KBM-7 (cell line): ENCODE results near the gene ANTXR2.
A peak's percentile ranks its signal among the peaks of the same experiment; 100 is the strongest.

Experiments used
- DNase-seq: peaks from one replicate; pipeline ENCODE4 v3.0.0-alpha.2; 2015
- in situ Hi-C: fragments of 300-500 bp; cut with MboI; formaldehyde crosslinking; loops from 2 replicates; pipeline ENCODE4 v1.14.3; 2020; ENCODE audit warnings: low sequenced_read_pairs, low pct_unique_long_range_greater_than_20kb, mixed read lengths

Gene ANTXR2

DNA sequence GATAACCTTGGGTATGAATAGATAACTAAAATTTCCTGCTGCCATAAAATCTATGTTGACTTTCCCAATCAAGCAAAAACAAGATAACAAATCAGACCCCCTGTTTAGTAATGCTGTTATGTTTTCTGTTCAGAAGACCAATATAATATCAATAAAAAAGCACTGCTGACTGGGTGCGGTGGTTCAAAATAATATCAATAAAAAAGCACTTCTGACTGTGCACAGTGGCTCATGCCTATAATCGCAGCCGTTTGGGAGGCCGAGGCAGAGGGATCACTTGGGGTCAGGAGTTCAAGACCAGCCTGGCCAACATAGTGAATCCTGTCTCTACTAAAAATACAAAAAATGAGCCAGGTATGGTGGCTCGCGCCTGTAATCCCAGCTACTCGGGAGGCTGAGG is 36.7 kb downstream of the ANTXR2 start:
- in situ Hi-C loops = no loop called here
- DNase-seq = no peak

DNA sequence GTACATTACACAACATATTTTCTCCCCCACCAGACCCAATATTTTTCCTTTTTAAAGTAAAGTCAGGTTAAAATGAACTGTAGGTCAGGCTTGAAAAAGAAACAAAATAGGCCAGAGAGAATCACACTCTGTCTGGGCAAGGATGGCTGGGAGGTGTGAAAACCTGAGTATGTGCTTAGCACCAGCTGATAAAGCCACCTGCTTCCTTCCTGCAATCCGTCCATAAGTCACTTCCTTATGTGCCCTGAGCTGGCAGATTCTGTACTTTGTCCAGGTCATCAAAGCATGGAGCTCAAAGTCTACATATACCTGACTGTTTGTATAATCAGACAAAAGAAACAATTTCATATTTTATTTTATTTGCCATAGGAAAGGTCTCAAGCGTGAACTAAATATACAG is 37.7 kb downstream of the ANTXR2 start:
- peak; percentile 45 for DNase-seq
- in situ Hi-C loops = no loop called here

DNA sequence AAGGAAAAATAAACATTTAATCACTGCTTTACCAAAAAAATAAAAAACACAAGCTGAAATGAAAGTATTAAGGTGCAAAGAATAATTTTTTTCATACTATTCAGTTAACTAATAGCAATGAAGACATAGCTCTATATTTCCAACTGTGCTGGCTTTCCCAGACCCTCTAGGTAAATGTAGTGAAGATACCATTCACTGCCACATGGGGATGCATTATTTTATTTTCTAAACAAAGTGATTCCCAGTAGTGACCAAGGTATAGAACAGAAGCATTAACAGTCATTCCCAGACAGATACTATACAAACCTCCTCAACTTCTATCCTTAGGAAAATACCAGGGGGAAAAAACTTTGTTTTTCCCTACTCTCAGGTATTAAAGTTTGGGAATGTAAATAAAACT is 39.4 kb downstream of the ANTXR2 start:
- in situ Hi-C loops = no loop called here
- DNase-seq = no peak

DNA sequence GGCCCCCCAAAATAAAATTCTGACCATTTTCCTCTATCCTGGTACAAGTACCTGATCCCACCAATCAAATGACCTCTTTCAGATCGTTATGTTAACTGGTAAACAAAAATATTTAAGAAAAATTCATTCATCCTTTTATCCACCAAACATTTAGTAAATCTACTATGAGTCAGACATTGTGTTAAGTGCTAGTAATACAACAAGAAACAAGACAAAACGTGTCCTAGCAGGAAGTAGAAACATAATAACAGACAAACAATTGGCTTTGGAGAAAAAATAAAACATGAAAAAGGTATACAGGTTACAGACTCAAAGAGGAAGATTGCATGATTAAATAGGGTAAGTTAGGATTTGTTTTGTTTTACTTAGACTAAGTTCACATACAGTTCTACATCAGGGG is 43.7 kb downstream of the ANTXR2 start:
- in situ Hi-C loops = no loop called here
- no peak for DNase-seq

DNA sequence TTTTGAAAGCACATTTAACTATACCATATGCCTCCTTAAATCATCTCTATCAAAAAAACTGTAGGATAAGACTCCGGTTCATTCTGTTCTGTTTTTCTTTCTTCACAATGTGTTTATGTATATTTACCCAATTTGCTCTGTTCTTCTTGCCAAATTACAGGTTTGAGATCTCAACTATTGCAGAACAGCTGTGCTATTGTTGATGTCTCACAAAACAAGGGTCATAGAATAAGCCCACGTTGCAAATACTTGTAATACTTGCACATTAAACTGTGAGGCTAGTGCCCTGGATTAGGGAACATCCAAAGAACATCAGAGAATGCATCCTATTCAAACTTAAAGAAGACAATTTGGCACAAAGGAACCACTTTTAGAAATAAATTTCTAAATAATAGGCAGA is 45.4 kb downstream of the ANTXR2 start:
- in situ Hi-C loops = no loop called here
- DNase-seq = no peak

DNA sequence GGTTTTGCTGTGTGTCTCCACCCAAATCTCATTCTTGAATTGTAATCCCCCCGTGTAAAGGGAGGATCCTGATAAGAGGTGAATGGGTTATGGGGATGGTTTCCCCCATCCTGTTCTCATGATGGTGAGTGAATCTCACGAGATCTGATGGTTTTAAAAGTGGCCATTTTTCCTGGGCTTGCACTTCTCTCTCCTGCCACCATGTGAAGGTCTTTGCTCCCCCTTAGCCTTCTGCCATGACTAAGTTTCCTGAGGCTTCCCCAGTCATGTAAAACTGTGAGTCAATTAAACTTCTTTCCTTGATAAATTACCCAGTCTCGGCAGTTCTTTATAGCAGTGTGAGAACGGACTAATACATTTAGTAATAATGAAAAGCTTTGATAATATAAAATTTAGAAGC is 46.9 kb downstream of the ANTXR2 start:
- DNase-seq = no peak
- in situ Hi-C loops = no loop called here

DNA sequence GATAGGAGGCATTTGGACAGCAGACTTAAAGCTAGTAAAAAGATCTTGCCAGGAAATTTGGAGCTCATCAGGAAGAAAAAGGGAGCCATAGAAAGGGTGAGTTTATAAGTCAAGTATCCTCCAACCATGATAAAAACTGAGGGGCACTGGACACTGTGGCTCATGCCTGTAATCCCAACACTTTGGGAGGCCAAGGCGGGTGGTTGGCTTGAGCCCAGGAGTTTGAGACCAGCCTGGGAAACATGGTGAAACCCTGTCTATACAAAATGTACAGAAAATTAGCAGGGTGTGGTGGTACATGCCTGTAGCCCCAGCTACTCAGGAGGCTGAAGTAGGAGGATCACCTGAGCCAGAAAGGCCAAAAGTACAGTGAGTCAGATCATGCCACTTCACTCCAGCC is 48.7 kb downstream of the ANTXR2 start:
- no peak for DNase-seq
- in situ Hi-C loops = no loop called here

DNA sequence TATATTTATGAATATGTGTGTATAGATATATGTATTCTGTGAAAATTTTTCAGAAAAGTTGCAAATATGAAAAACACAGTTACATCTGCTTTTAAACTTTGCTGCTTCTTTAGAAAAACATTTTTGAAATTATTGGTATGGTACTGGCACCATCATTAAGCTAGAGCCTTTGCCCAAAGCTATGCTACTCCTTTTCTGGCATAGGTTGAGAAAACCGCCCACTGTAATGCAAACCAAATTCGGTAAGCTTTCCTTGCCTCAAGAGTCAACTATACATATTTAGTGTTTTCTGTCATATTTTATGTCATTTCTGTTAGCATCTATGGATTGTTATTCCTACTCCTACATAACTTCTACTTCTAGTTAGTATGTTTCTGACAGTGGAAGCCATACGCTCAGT is 50.7 kb downstream of the ANTXR2 start:
- no peak for DNase-seq
- in situ Hi-C loops = no loop called here

DNA sequence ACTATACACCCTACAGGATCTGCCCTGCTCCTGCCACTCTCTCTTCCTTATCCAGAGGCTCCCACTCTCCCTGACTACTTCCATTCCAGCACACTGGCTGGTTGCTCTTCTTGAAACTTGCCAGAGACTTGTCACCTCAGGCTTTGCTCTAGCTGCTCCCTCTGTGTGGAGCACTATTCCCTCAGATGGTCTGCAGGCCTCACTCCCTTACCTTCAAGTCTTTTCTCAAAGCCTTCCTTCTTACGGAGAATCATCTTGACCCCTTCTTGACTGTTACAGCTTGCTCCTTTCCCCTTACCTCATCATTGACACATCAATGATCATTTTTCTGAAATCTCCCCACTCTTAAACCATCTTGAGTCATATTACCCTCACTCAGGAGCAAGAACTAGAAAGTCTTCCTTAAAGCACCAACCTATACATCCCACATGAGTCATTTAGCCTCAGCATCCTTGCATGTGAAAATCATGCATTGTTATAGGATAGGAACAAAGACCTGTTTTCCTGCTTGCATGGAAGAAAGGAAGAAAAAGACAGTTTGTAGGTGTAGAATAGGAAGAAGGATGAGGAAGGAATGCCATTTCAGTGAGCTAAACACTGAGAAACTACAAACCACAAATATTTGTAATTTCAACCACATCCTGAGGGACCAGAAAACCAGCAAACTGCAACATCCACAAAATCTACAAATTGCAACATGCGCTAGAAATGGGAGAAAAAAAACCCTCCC is 55.7 kb downstream of the ANTXR2 start:
- in situ Hi-C loops = no loop called here
- peak; percentile 63 for DNase-seq

DNA sequence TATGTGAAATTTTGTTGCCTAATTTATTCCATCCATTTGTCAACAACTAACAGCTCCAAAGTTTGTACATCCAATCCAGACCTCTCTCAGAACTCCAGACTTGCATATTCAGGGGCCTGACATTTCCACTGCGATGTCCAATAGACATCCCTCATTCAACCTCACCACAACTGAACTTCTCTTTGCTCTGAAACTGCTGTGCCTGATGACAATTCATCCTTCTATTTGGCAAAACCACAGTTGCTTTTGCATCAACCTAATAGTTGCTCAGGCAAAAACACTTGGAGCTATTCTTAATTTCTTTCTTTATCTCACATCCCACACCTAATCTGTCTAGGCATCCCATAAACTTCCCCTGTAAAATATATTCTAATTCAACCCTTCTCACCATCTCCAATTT is 56.5 kb downstream of the ANTXR2 start:
- in situ Hi-C loops = no loop called here
- no peak for DNase-seq

DNA sequence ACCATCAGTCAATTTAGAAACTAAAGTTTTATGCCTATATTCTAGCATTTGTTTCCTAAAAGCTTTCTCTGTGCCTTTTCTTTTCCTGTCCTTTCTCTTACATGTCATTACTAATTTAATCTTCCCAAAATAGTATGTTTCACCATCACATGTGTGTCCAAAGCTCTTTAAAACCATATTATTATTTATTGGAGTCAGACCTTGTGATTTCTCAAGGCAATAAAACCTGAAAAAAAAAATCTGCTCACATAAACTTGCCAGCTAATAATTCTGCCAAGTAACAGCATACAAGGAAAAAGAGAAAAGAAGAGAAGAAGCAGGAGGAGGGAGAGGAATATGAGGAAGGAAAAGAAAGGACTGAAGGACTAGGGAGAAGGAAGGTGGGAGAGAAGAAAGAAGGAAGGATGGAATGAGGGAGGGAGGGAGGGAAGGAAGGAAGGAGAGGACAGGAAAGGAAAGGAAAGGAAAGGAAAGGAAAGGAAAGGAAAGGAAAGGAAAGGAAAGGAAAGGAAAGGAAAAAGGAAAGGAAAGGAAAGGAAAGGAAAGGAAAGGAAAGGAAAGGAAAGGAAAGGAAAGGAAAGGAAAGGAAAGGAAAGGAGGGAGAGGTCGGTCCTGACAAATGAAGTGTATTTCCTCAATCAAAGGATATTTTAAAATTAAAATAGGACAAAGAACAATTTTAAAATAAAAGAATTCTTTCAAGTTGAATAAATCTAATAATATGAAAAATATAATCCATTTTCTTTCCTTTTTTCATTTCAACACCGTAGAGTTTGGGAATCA is 57.4 kb downstream of the ANTXR2 start:
- in situ Hi-C loops = no loop called here
- no peak for DNase-seq

DNA sequence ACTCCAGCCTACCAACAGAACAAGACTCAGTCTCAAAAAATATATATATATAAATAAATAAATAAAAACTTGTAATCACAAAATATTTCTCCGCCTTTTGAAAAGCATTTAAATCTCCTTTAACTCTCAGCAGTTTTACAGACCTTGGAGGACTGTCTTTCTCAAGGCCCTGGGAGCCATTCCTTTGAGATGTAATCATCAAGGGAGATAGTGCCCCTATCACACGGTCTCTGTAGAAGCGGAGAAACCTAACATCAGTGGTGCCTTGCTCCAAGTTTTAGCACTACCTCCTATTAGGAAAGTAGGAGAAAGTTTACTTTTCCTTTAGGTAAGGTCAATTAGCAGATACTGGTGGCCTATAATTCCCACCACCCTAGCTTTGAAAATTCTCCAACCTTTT is 58.5 kb downstream of the ANTXR2 start:
- in situ Hi-C loops = no loop called here

DNA sequence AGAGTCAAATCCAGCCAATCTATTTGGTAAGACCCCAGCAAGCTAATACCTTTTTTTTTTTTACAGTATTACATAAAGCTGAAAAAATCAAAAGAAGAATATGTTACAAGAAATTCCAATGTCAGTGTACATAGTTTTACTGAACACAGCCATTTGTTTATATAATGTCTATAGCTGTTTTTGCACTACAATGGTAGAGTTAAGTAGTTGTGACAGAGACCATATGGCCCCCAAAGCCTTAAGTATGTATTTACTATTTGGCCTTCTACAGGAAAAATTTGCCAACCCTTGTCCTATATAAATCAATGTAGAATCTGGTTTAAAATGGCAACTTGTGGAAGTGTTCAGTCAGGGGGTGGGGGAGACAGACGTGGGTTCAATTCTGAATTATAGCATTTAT is 60.7 kb downstream of the ANTXR2 start:
- in situ Hi-C loops = no loop called here
- DNase-seq = no peak

More for the DNA sequence above, 58.5 kb downstream of the ANTXR2 start:
- DNase-seq = no peak

DNA sequence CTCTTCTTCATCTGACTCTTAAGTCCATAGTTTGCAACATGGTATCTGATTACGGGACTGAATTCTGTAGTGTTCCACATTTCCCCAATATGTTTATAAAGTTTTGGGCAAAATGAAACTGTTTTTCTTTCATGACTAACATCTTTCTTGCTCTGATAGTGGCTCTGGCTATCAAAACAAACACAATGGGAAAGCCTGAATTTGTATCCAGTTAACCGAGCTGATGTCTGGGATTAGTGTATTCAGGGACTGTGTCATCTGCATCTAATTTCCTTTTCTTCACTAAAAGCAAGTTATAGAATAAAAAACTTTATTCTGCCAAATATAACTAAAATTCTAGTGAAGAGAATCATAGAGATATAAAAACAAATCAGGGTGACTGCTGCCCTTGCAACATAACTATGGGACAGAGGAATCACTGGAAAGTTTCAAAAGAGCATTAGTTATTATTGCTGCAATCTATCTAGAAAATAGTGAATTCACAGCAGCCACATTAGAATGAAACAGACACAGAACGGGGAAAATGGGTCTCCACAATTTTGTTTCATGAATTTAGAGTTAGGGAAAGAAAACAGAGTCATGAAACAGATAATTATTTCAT is 61.3 kb downstream of the ANTXR2 start:
- no peak for DNase-seq
- in situ Hi-C loops = no loop called here

DNA sequence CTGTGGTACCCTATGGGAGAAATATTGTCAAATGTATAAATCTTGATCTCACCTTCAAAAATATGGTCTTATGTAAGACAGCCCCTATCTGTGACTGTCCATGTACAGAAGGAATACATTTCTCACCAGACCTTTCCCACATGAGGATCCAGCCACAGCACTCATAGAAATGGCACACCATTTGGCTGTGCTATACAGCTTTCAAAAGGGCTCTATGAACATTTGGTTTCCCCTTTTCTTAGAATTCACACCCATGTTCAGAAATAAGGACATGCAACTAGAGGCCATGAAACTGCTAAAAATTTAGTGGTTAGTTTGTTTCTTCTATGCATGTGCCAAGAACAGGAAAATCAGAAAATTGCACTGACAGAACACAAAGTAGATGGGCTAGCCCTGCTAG is 62.7 kb downstream of the ANTXR2 start:
- in situ Hi-C loops = no loop called here
- DNase-seq = peak; percentile 44

DNA sequence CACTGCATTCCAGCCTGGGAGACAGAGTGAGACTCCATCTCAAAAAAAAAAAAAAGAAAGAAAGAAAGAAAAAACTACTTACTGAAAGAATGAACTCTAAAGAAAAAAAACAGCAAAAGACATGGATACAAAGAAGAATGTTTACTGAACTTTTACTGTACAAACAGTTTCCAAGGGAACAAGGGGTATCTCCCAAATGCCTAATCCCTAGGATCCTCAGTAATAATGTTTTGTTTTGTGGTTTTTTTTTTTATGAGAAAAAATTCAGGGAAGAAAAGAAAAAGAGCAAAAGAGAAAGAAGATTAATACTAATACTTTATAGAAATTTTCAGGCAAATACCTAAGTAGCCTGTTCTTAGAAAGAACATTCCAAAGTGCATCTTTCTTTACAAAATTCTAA is 63.2 kb downstream of the ANTXR2 start:
- no peak for DNase-seq
- in situ Hi-C loops = no loop called here

DNA sequence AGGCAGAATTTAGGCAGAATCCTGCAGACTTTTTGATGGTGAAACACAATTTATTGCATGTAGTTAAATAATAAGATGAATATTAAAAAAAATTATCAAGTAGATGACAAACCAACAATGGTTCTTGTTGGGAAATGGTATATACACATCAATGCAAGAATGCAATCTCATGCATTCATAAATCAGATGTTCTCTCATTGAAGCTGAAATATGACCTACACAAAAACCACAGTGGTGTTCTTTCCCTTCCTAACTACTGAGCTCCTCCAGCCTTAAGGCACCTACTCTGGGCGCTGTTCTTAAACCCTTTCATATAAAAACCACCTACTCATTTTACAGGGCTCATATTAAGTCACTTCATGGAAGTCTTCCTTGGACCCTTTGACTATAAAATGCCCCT is 64.1 kb downstream of the ANTXR2 start:
- in situ Hi-C loops = no loop called here
- no peak for DNase-seq

DNA sequence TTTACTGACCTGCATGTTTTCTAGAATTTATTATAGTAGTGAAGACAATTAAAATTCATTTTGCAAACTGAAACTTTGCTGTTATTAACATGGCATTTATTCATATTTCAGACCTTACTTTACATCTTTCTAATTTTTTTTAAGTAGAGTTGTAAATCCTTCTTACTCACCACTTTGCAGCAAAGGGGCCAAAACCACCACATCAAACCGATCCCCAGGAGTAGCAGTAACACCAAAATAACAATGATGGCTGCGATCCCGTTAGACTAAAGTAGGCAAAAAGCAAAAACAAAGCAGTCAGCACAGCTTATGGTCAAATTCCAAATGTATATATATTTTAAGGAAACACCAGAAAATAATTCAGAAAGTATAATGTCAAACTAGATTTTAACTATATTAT is 64.7 kb downstream of the ANTXR2 start:
- DNase-seq = peak; percentile 13
- in situ Hi-C loops = no loop called here

DNA sequence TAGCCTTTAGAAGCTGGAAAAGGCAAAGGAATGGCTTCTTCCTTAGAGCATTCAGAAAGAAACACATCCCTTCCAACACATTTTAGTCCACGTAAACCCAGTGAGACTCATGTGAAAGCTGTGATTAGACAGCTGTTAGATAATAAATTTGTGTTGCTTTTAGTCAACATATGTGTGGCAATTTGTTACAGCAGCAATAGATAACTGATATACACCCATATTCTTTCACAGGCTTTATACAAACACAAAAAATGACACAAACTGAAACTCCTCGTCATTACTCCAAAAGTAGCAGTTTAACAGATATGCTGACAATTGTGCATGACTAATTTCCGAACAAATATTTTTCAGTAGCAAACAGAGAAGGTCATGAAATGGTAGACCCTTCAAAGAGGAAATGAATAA is 65.3 kb downstream of the ANTXR2 start:
- in situ Hi-C loops = no loop called here
- no peak for DNase-seq

DNA sequence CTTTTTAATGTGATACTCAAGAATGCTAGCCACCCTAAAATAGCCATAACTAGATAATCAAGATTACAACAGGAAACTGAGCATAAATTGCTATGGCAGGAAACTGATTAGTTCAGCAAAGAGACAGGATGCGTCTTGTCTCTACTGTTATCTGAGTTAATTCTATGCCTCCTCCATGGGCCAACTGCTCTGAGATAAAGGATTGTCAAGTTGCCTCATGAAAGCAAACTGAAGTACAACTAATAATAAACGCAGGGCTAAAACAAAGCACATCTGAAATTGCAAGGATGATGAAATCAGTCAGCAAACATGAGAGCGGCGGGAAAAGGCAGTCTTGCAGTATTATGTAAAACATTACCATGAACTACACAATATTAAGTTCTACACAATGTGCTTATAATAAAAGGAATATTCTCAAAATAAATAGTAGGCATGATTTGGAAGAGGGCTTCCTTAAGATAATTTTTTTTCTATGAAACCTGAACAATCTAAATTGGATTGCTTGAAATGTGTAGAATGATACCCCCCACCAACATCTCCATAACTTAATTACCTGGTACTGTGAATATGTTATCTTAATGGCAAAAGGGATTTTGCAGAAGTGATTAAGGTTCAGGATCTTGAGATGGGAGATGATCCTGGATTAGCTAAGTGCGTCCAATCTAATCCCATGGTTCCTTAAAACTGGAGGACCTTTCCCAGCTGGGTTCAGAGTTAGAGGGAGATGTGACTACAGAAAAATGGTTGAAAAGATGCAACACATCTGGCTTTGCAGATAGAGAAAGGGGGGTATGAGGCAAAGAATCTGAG is 65.9 kb downstream of the ANTXR2 start:
- peak; percentile 67 for DNase-seq
- in situ Hi-C loops = no loop called here
